HL-60 (cell line): ENCODE results near the gene HECW1.
"Not testable (repeated sequence)": the region's sequence is repeated elsewhere in the genome, so short reads cannot be mapped to it uniquely, and the experiment has no call there.

Experiments
- CTCF ChIP-seq: IDR thresholded peaks from one replicate; pipeline ENCODE4 v1.5.1; 2011; ENCODE audit warnings: low read length, control low read depth, inconsistent platforms; ENCODE audit not compliant: insufficient read depth
- GABPA ChIP-seq: IDR thresholded peaks from 2 replicates; pipeline ENCODE4 v1.6.1; 2012; ENCODE audit warnings: low read depth
- POLR2AphosphoS5 ChIP-seq: IDR thresholded peaks from 2 replicates; pipeline ENCODE4 v1.6.1; 2012; ENCODE audit warnings: low read depth
- REST ChIP-seq: IDR thresholded peaks from 2 replicates; pipeline ENCODE4 v1.6.1; 2012; ENCODE audit warnings: low read depth; ENCODE audit not compliant: insufficient replicate concordance

DNA sequence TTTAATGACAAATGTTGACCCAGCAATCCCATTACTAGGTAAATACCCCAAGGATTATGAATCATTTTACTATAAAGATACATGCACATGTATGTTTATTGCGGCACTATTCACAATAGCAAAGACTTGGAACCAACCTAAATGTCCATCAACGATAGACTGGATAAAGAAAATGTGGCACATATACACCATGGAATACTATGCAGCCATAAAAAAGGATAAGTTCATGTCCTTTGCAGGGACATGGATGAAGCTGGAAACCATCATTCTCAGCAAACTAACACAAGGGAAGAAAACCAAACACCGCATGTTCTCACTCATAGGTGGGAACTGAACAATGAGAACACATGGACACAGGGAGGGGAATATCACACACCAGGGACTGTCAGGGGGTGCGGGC lies 38.6 kb upstream of the HECW1 start:
- not testable (repeated sequence) for TF ChIP-seq CTCF, REST, GABPA, POLR2AphosphoS5
